Sigmoid colon (tissue), 4 donors: Measurements from ENCODE around the gene TMEM179.

Experiments used
- CTCF ChIP-seq, 4 experiments: fragments of 450-650 bp in 3 of 4; fragments of 200-600 bp in 1 of 4; IDR thresholded peaks; one replicate each; pipeline ENCODE4 v1.5.1; 2016 to 2019; ENCODE audit warnings: antibody characterized with exemption in 4 of 4, mild to moderate bottlenecking in 3 of 4, moderate library complexity in 2 of 4
- EP300 ChIP-seq, 4 donors: sonication (generic); formaldehyde crosslinking; IDR thresholded peaks; one replicate each; pipeline ENCODE4 v1.6.1; 2017; ENCODE audit warnings: antibody characterized with exemption in 4 of 4
- POLR2A ChIP-seq, 2 donors: fragments of 450-650 bp; IDR thresholded peaks; one replicate each; pipeline ENCODE4 v1.6.1; 2016; ENCODE audit warnings: antibody characterized with exemption in 2 of 2, mild to moderate bottlenecking in 2 of 2, moderate library complexity in 2 of 2
- POLR2AphosphoS5 ChIP-seq, 4 donors: sonication (generic); formaldehyde crosslinking; IDR thresholded peaks; one replicate each; pipeline ENCODE4 v1.6.1; 2017; ENCODE audit warnings: antibody characterized with exemption in 4 of 4

DNA sequence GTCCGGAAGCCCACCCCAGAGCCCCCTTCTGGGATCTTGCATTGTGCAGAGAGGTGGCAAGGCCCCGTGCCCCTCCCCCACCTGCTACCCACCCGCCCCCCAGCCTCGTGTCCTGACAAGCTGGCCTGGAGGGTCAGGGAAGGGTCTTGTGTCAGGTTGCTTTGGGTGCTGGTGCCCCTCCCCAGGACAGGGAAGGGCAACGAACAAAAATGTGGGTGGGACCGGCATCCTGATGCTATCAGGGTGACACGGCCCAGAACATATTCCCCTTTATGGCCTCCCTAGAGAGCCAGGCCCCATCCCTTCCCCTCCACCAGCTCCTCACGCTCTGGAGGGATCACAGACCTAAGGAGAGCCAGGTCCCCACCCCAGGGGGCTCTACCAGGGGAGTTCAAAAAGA is 38.7 kb upstream of the TMEM179 start:
- no peak for TF ChIP-seq POLR2AphosphoS5 (IDR thresholded peaks at IDR 0.05)
- no peak for TF ChIP-seq CTCF (IDR thresholded peaks at IDR 0.05)
- no peak for TF ChIP-seq POLR2A (IDR thresholded peaks at IDR 0.05)
- no peak for TF ChIP-seq EP300 (IDR thresholded peaks at IDR 0.05)
